HG03460 (cell line): ENCODE results near the gene MAP2K5.

Source experiments
- ATAC-seq: cut with Tn5 transposase; IDR thresholded peaks from one replicate; pipeline ENCODE4 v1.9.1; 2021; ENCODE audit not compliant: unreplicated experiment

The MAP2K5 gene

GRCh38 chr15:67801926-67802914 lies 259.7 kb downstream of the MAP2K5 start:
- no peak for ATAC-seq

- ATAC-seq: no peak
Observed at GRCh38 chr15:67803299-67803698, 260.8 kb downstream of the MAP2K5 start.

GRCh38 chr15:67803996-67804843 lies 261.7 kb downstream of the MAP2K5 start:
- no peak for ATAC-seq

GRCh38 chr15:67805008-67805665 lies 262.6 kb downstream of the MAP2K5 start:
- ATAC-seq: no peak

GRCh38 chr15:67805666-67806516 lies 263.4 kb downstream of the MAP2K5 start:
- no peak for ATAC-seq

GRCh38 chr15:67806536-67806935 lies 264.0 kb downstream of the MAP2K5 start:
- ATAC-seq: no peak

GRCh38 chr15:67807141-67807540 lies 264.6 kb downstream of the MAP2K5 start:
- ATAC-seq: no peak

GRCh38 chr15:67807836-67808235 lies 265.3 kb downstream of the MAP2K5 start:
- no peak for ATAC-seq

GRCh38 chr15:67808821-67809220 lies 266.3 kb downstream of the MAP2K5 start:
- ATAC-seq: no peak

- ATAC-seq: no peak
Observed at GRCh38 chr15:67809441-67809840, 266.9 kb downstream of the MAP2K5 start.

- ATAC-seq: no peak
Observed at GRCh38 chr15:67809866-67810265, 267.4 kb downstream of the MAP2K5 start.

- ATAC-seq: no peak
Observed at GRCh38 chr15:67812241-67812644, 269.7 kb downstream of the MAP2K5 start.

GRCh38 chr15:67813104-67813634 lies 270.7 kb downstream of the MAP2K5 start:
- ATAC-seq: no peak

- ATAC-seq: no peak
Observed at GRCh38 chr15:67815036-67815592, 272.6 kb downstream of the MAP2K5 start.

- no peak for ATAC-seq
Observed at GRCh38 chr15:67816668-67817067, 274.2 kb downstream of the MAP2K5 start.

- ATAC-seq: no peak
Observed at GRCh38 chr15:67818464-67818863, 276.0 kb downstream of the MAP2K5 start.

- no peak for ATAC-seq
Observed at GRCh38 chr15:67819636-67820035, 277.1 kb downstream of the MAP2K5 start.

- ATAC-seq: no peak
Observed at GRCh38 chr15:67820122-67820991, 277.9 kb downstream of the MAP2K5 start.
